Measurements from ENCODE around the gene NEDD8. TPM values are rescaled to one million over a fixed set of nuclear protein-coding genes. Genes with fewer than 3 reads are reported as not detected.
"Not testable (repeated sequence)": the region's sequence is repeated elsewhere in the genome, so short reads cannot be mapped to it uniquely, and the experiment has no call there.

NEDD8 gene
- total RNA-seq, 4 donors from 2014 or later: 61.2 to 1,004 (median 192) TPM

GRCh38 chr14:24207104-24207551 lies 25.0 kb downstream of the NEDD8 start:
- intact Hi-C loops (cut with DNase I; ENCODE audit: low total_unique reads): no loop called here
- no peak overlapping the region for H3K27ac ChIP-seq
- no peaks in the 10 kb centered on the region for H3K4me1 ChIP-seq
- no peak for TF ChIP-seq CTCF (IDR thresholded peaks at IDR 0.05)
- no peak for TF ChIP-seq POLR2A (IDR thresholded peaks at IDR 0.05)
- no peaks in the 10 kb centered on the region for H3K9me3 ChIP-seq
- no peaks in the 10 kb centered on the region for H3K36me3 ChIP-seq
- H3K4me3 ChIP-seq: no peak overlapping the region
- H3K27me3 ChIP-seq: no peaks in the 10 kb centered on the region
- DNase-seq: no peak

DNA sequence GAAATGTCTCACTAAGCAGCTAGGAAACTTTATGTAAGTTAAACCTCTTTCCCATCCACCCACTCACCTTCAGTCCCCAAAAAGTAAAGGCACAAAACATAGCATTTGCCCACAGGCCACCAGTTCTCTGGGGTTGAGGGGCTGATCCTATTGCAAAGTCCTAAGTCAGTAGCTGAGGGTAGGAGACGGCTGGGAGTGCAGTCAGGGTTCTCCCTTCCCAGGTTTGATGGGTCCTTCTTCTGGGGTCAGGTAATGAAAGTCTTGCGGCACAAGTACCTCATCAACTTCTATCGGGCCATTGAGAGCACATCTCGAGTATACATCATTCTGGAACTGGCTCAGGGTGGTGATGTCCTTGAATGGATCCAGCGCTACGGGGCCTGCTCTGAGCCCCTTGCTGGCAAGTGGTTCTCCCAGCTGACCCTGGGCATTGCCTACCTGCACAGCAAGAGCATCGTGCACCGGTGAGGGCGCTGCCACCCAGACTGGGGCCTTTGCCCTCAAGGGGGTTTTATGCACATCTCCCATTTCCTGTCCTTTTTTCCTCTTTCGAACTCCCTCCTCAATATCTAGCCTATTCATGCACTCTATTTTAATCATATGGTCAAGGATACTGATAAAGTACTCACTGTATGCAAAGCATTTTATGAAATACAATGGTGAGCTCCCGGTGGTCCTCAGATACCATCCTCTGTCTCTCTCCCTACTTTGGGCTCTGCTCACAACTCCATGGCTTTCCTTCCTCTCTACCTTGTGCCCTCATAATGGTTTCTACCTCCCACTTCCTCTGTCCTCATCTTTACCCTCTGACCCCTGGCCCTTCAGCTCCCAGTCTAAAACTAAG lies 25.7 kb downstream of the NEDD8 start:
- no peaks in the 10 kb centered on the region for H3K9me3 ChIP-seq
- no peak for DNase-seq
- TF ChIP-seq CTCF (IDR thresholded peaks at IDR 0.05): no peak
- no peak overlapping the region for H3K27ac ChIP-seq
- no peak overlapping the region for H3K4me3 ChIP-seq
- no peaks in the 10 kb centered on the region for H3K36me3 ChIP-seq
- no peaks in the 10 kb centered on the region for H3K27me3 ChIP-seq
- H3K4me1 ChIP-seq: no peaks in the 10 kb centered on the region
- intact Hi-C loops (cut with DNase I; ENCODE audit: low total_unique reads): no loop called here

GRCh38 chr14:24204163-24205146 lies 27.7 kb downstream of the NEDD8 start:
- intact Hi-C loops (cut with DNase I; ENCODE audit: low total_unique reads): no loop called here
- Histone ChIP-seq H3K4me3 (no peak overlapping the region), H3K27ac (no peak overlapping the region), H3K27me3 (no peaks in the 10 kb centered on the region), H3K36me3 (no peaks in the 10 kb centered on the region), H3K4me1 (no peaks in the 10 kb centered on the region), H3K9me3 (no peaks in the 10 kb centered on the region)
- TF ChIP-seq POLR2A (IDR thresholded peaks at IDR 0.05) (no peak), CTCF (IDR thresholded peaks at IDR 0.05) (no peak)
- no peak for DNase-seq

DNA sequence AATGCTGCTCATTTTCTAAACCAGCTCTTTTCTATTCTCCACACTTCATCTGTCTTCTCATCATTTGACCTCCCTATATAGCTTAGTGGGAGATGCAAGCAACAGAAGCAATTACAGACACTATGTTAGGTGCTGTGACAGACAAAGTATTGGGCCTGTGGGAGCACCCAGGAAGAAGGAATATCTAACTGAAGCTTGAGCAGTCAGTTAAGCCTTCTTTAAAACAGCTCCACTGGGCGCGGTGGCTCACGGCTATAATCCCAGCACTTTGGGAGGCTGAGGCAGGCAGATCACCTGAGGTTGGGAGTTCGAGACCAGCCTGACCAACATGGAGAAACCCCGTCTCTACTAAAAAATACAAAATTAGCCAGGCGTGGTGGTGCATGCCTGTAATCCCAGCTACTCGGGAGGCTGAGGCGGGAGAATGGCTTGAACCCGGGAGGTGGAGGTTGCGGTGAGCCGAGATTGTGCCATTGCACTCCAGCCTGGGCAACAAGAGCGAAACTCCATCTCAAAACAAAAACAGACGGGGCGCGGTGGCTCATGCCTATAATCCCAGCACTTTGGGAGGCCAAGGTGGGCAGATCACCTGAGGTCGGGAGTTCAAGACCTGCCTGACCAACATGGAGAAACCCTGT lies 28.8 kb downstream of the NEDD8 start:
- DNase-seq; intact Hi-C loops (cut with DNase I; ENCODE audit: low total_unique reads); H3K9me3 ChIP-seq; H3K36me3 ChIP-seq; H3K27ac ChIP-seq; H3K27me3 ChIP-seq; H3K4me3 ChIP-seq; H3K4me1 ChIP-seq: not testable (repeated sequence)

GRCh38 chr14:24202538-24202937 lies 29.6 kb downstream of the NEDD8 start:
- H3K4me1 ChIP-seq; H3K27me3 ChIP-seq; H3K27ac ChIP-seq; H3K4me3 ChIP-seq; DNase-seq; intact Hi-C loops (cut with DNase I; ENCODE audit: low total_unique reads); H3K36me3 ChIP-seq; H3K9me3 ChIP-seq: not testable (repeated sequence)

Data from uterus (tissue), 4 donors.